Common myeloid progenitor, CD34-positive (primary cell): Measurements from ENCODE around the gene ADSL.

Experiments used
- CTCF ChIA-PET: fragments of 350-600 bp; sonication (Branson Sonifier 250); formaldehyde crosslinking; loops from one replicate; lab custom pipeline; 2021; ENCODE audit warnings: antibody characterized with exemption; lab: Charles Lee
- POLR2A ChIA-PET: fragments of 350-600 bp; sonication (Branson Sonifier 250); formaldehyde crosslinking; loops from one replicate; lab custom pipeline; 2021; ENCODE audit warnings: antibody characterized with exemption; lab: Charles Lee
- DNase-seq, 3 donors: peaks; one replicate each; pipeline versions ENCODE4 v3.0.0 to v3.0.0-alpha.2; 2013
- H3K27ac ChIP-seq, 2 experiments: 1 replicate in 1 of 2; 2 replicates in 1 of 2; pipeline ENCODE4 v1.7.0; 2013; ENCODE audit warnings: inconsistent platforms in 2 of 2, low read length in 2 of 2, mild to moderate bottlenecking in 2 of 2, low read depth in 1 of 2, moderate library complexity in 1 of 2; ENCODE audit not compliant: severe bottlenecking in 2 of 2, insufficient read depth in 1 of 2, poor library complexity in 1 of 2
- H3K27me3 ChIP-seq, 5 experiments: replicated peaks in 2 of 5; 1 replicate in 3 of 5; 2 replicates in 2 of 5; pipeline versions ENCODE4 v1.6.1 to v1.7.0; 2013; ENCODE audit warnings: low read length in 4 of 5, mild to moderate bottlenecking in 2 of 5, moderate library complexity in 2 of 5, inconsistent platforms in 1 of 5; ENCODE audit not compliant: insufficient read depth in 5 of 5, control insufficient read depth in 4 of 5
- H3K36me3 ChIP-seq, 4 experiments: 1 replicate in 2 of 4; 2 replicates in 2 of 4; pipeline versions ENCODE4 v1.6.1 to v1.7.0; 2013; ENCODE audit warnings: low read length in 3 of 4, control low read depth in 1 of 4, mild to moderate bottlenecking in 1 of 4; ENCODE audit not compliant: control insufficient read depth in 4 of 4, insufficient read depth in 4 of 4
- H3K4me1 ChIP-seq, 4 experiments: 1 replicate in 3 of 4; 2 replicates in 1 of 4; pipeline versions ENCODE4 v1.6.1 to v1.7.1; 2013; ENCODE audit warnings: low read length in 3 of 4, mild to moderate bottlenecking in 3 of 4, control low read depth in 1 of 4, inconsistent platforms in 1 of 4, moderate library complexity in 1 of 4; ENCODE audit not compliant: control insufficient read depth in 4 of 4, insufficient read depth in 4 of 4; ENCODE audit errors: control extremely low read depth in 1 of 4
- H3K4me3 ChIP-seq, 7 experiments: 1 replicate in 4 of 7; 2 replicates in 3 of 7; pipeline versions ENCODE4 v1.5.1 to v1.7.0; 2013; ENCODE audit warnings: mild to moderate bottlenecking in 7 of 7, low read length in 6 of 7, moderate library complexity in 6 of 7, inconsistent platforms in 2 of 7, low read depth in 2 of 7, control low read depth in 1 of 7; ENCODE audit not compliant: insufficient read depth in 4 of 7, control insufficient read depth in 1 of 7; ENCODE audit errors: extremely low read depth in 1 of 7
- H3K9me3 ChIP-seq, 5 experiments: 1 replicate in 4 of 5; 2 replicates in 1 of 5; pipeline versions ENCODE4 v1.6.1 to v1.7.1; 2013; ENCODE audit warnings: low read length in 4 of 5, mild to moderate bottlenecking in 2 of 5, inconsistent platforms in 1 of 5, low read depth in 1 of 5, moderate library complexity in 1 of 5; ENCODE audit not compliant: control insufficient read depth in 4 of 5, insufficient read depth in 2 of 5; ENCODE audit errors: control extremely low read depth in 1 of 5
- WGBS: methylation state at CpG from one replicate; pipeline ENCODE4 v1.1.5; 2013; ENCODE audit not compliant: insufficient coverage; 5-methylcytosine and 5-hydroxymethylcytosine counted together

Gene ADSL

GRCh38 chr22:40428796-40429195, 82.5 kb downstream of the ADSL start:
- Histone ChIP-seq H3K4me3 (no peak overlapping the region), H3K4me1 (peaks cover 0 to 16% (median 5%) of the 10 kb centered on the region in 4 experiments), H3K36me3 (peaks cover 30 to 90% (median 80%) of the 10 kb centered on the region in 4 experiments), H3K27me3 (no peaks in the 10 kb centered on the region), H3K27ac (no peak overlapping the region), H3K9me3 (no peaks in the 10 kb centered on the region)
- DNase-seq = no peak
- CTCF ChIA-PET = interaction anchor here (1.0 to 5.0 kb wide), 5 partner anchors 13 to 59 kb away, joined by 3 to 31 read pairs (median 6); no protein-coding TSS in a partner anchor
- WGBS = 96% methylated on average over 4 of the region's 4 CpGs
- POLR2A ChIA-PET = no interaction called here

- H3K36me3 ChIP-seq = peaks cover 30 to 88% (median 79%) of the 10 kb centered on the region in 4 experiments
- peaks cover 0 to 23% (median 7%) of the 10 kb centered on the region in 4 experiments for H3K4me1 ChIP-seq
- no peaks in the 10 kb centered on the region for H3K9me3 ChIP-seq
- H3K27ac ChIP-seq = no peak overlapping the region
- WGBS = 96% methylated on average over 4 of the region's 4 CpGs
- H3K27me3 ChIP-seq = no peaks in the 10 kb centered on the region
- CTCF ChIA-PET = interaction anchor here (2.5 to 3.0 kb wide), 2 partner anchors 50 to 57 kb away, joined by 7 to 15 read pairs; no protein-coding TSS in a partner anchor
- POLR2A ChIA-PET = no interaction called here
- H3K4me3 ChIP-seq = no peak overlapping the region
- no peak for DNase-seq
These were observed 83.2 kb downstream of the ADSL start for GRCh38 chr22:40429481-40429880.

GRCh38 chr22:40430991-40431390, 84.7 kb downstream of the ADSL start:
- Histone ChIP-seq H3K36me3 (peaks cover 26 to 83% (median 71%) of the 10 kb centered on the region in 4 experiments), H3K4me1 (peaks cover 12 to 29% (median 21%) of the 10 kb centered on the region in 4 experiments), H3K4me3 (no peak overlapping the region), H3K9me3 (no peaks in the 10 kb centered on the region), H3K27ac (no peak overlapping the region), H3K27me3 (no peaks in the 10 kb centered on the region)
- no peak for DNase-seq
- WGBS = 100% methylated on average over 2 of the region's 4 CpGs
- CTCF ChIA-PET = interaction anchor here (0.6 to 3.0 kb wide), 4 partner anchors 48 to 93 kb away, joined by 3 to 15 read pairs (median 6); no protein-coding TSS in a partner anchor
- POLR2A ChIA-PET = no interaction called here

GRCh38 chr22:40432157-40432556, 85.9 kb downstream of the ADSL start:
- Histone ChIP-seq H3K27me3 (no peaks in the 10 kb centered on the region), H3K4me3 (no peak overlapping the region), H3K4me1 (peaks cover 21 to 41% (median 30%) of the 10 kb centered on the region in 4 experiments), H3K27ac (no peak overlapping the region), H3K9me3 (no peaks in the 10 kb centered on the region), H3K36me3 (peaks cover 17 to 71% (median 59%) of the 10 kb centered on the region in 4 experiments)
- DNase-seq = no peak
- POLR2A ChIA-PET = interaction anchor here (0.6 to 0.7 kb wide), 2 partner anchors 34 to 77 kb away, joined by 3 read pairs; no protein-coding TSS in a partner anchor
- WGBS = 95% methylated on average over 4 of the region's 5 CpGs
- CTCF ChIA-PET = interaction anchor here (0.5 to 6.4 kb wide), 4 partner anchors 19 to 53 kb away, joined by 3 to 95 read pairs (median 5); no protein-coding TSS in a partner anchor

GRCh38 chr22:40432625-40433024, 86.3 kb downstream of the ADSL start:
- Histone ChIP-seq H3K9me3 (no peaks in the 10 kb centered on the region), H3K36me3 (peaks cover 17 to 67% (median 55%) of the 10 kb centered on the region in 4 experiments), H3K27me3 (no peaks in the 10 kb centered on the region), H3K4me1 (peaks cover 21 to 46% (median 34%) of the 10 kb centered on the region in 4 experiments), H3K27ac (no peak overlapping the region), H3K4me3 (no peak overlapping the region)
- ChIA-PET POLR2A (interaction anchor here (0.7 kb wide), 1 partner anchor 35 kb away, joined by 3 read pairs; no protein-coding TSS in a partner anchor), CTCF (interaction anchor here (0.9 to 6.4 kb wide), 2 partner anchors 18 to 53 kb away, joined by 3 to 95 read pairs; no protein-coding TSS in a partner anchor)
- WGBS = 100% methylated on average over 1 of the region's 2 CpGs
- DNase-seq = no peak

- WGBS = no CpG with 5 or more reads among the region's 3 CpGs
- H3K4me3 ChIP-seq = no peak overlapping the region
- ChIA-PET POLR2A (interaction anchor here (0.9 kb wide), 1 partner anchor 30 kb away, joined by 4 read pairs; no protein-coding TSS in a partner anchor), CTCF (interaction anchor here (0.7 to 6.4 kb wide), 3 partner anchors 52 to 212 kb away, joined by 3 to 95 read pairs (median 6); no protein-coding TSS in a partner anchor)
- H3K27ac ChIP-seq = no peak overlapping the region
- H3K27me3 ChIP-seq = no peaks in the 10 kb centered on the region
- peaks cover 29 to 54% (median 41%) of the 10 kb centered on the region in 4 experiments for H3K4me1 ChIP-seq
- H3K9me3 ChIP-seq = no peaks in the 10 kb centered on the region
- no peak for DNase-seq
- H3K36me3 ChIP-seq = peaks cover 14 to 61% (median 47%) of the 10 kb centered on the region in 4 experiments
These were observed 87.3 kb downstream of the ADSL start for GRCh38 chr22:40433416-40434090.
